Measurements from ENCODE around the gene MDH1.
"Not testable (repeated sequence)": the region's sequence is repeated elsewhere in the genome, so short reads cannot be mapped to it uniquely, and the experiment has no call there.

MDH1 gene

DNA sequence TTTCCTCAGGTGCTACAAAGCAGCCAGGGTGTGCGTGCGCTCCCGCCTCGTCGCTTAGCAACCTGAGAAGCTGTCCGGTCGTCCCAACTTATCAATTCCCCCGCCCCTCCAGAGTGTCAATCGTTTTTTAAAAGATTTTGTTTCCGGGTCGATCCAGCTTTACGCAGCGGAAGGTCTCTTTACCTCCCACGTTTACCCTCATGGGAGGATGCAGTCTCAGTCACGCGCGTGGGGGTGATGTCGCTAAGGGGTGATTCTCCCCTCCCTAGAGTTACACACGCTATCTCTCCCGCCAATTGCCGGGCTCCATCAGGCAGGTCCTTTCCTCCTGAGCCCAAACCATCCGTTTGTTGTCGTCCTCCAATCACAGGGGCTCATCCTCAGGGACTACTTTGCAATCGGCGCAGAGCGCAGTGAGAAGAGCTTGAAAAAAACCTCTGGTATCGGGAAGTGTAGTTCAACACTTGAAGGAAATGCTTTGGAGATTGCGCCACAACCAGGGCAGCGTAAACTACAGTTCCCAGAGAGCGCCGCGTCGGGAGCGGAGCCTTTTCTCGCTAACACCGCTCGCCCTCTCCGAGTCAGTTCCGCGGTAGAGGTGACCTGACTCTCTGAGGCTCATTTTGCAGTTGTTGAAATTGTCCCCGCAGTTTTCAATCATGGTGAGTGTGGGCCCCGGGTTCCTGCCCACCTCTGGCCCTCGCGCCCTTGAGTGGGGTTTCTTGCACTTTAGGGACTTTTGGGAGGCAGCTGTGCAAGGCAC lies at the start of gene MDH1, which contains the start of gene WDPCP:
MDH1 (plus strand) TSS at position 579 of the 763 bp plus-strand sequence; CDS start at position 660, 81 bp downstream.
WDPCP (minus strand) TSS at position 93 of the 763 bp plus-strand sequence. CDS start 206 bp downstream, outside the sequence.
- peak; percentile 87 to 88 for DNase-seq (ENCODE audit: low read depth in 2 of 2, low spot score in 1 of 2)

DNA sequence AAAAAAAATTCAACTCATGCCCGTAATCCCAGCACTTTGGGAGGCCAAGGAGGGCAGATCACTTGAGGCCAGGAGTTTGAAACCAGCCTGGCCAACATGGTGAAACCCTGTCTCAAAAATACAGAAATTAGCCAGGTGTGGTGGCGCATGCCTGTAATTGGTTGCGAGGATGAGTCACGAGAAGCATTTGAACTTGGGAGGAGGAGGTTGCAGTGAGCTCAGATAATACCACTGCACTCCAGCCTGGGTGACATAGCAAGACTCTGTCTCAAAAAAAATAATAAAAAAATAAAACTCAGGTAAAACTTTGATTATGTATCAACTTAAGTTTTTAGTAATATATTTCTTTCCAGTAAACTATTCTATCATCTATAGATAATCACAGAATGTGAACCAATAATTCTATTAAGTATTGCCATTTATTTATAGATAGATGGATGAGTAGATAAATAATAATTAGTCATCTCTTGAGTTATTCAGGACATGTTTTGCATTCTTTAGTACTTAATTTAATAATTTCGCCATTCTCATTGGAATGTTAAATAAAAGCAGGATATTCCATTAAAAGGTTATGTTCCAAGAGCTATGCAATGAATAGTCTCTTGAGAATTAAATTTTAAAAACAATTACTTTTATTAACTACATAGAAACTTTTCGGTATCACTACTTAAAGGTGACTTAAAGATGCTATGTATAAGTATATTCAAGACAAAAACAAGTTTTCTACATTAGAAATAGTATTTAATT lies 49.2 kb upstream of the MDH1 start:
- DNase-seq (ENCODE audit: low read depth in 2 of 2, low spot score in 1 of 2): no peak

DNA sequence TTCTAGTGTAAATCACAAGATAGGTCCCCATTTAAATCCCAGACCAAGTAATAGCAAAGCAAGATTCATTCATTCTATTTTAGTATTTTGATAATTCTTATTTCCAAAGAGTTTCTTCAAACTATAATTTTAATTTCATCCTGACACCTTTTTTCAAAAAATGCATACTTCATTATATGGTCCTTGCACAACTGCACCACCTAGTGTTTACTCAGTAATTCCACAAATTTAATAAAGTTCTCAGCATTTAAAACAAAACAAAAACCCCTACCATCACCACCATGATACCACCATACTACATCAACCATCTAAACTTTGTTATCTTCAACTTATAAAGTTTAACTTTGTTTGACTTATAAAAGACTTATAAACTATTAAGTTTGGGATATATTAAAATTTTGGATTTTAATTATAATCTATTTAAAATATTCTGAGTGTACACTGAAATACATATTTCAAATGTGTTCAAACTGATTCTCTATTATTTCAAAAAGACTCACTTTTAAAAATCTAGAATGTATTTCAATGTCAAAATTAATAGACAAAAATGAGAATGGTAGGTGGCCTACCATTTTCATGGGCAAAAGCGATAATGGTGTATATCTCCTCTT lies 44.6 kb upstream of the MDH1 start:
- no peak for DNase-seq (ENCODE audit: low read depth in 2 of 2, low spot score in 1 of 2)

DNA sequence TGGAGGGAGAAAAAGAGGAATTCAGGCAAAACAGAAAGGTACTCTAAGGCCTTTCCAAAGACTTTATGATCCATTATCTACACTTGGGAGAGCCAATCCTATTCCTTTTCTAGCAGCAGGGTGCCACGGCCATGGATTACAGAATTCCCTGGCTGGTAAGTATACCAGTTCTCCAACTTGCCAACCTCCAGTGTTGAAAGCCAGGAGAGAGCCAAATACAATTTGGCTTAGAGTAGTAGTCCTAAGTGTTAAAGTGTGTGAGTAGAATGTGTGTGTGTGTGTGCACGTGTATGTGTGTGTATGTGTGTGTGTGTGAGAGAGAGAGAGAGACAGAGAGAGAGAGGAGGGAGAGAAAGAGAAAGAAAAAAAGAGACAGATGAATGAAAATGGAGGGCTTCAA lies 43.7 kb upstream of the MDH1 start:
- no peak for DNase-seq (ENCODE audit: low read depth in 2 of 2, low spot score in 1 of 2)

DNA sequence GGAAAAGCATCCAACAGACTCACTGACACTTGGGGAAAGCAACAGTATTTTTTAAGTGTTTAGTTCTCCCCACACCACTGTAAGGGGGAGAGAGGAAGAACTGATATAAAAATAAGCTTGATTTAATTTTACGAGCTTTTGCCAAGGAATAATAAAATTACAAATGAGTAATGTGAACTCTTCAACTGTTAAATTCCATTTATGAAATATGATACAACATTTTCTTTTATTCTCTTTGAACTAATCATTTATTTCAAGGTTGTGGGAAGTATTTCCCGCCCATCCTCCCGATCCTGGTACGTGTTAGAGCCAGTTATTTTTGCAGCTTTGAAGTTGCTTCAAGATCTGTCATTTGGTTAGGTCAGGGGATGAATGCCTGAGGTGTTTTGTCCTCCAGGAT lies 35.7 kb upstream of the MDH1 start:
- DNase-seq (ENCODE audit: low read depth in 2 of 2, low spot score in 1 of 2): no peak

DNA sequence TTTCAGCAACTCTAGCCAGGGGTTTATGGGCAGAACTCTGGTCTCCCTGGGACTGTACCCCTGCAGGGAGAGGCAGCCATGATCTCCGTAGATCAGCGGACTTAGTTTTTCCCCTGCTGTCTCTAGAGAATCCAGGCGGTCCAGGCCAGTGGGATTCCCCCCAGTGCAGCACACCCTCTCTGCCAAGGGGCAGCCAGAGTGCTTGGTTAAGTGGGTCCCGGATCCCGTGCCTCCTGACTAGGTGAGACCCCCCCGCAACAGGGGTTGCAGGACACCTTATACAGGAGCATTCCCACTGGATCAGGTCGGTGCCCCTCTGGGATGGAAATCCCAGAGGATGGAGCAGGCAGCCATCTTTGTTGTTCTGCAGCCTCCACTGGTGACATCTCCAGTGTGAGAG lies 33.5 kb upstream of the MDH1 start:
- DNase-seq (ENCODE audit: low read depth in 2 of 2, low spot score in 1 of 2): no peak

DNA sequence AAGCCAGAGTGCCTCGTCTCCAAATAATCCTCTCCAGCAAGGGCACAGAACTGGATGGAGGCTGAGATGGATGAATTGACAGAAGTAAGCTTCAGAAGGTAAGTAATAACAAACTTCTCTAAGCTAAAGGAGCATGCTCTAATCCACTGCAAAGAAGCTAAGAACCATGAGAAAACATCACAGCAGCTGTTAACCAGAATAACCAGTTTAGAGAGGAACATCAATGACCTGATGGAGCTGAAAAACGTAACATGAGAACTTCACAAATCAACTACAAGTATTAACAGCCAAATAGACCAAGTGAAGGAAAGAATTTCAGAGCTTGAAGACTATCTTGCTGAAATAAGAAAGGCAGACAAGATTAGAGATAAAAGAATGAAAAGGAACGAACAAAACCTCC lies 32.8 kb upstream of the MDH1 start:
- no peak for DNase-seq (ENCODE audit: low read depth in 2 of 2, low spot score in 1 of 2)

DNA sequence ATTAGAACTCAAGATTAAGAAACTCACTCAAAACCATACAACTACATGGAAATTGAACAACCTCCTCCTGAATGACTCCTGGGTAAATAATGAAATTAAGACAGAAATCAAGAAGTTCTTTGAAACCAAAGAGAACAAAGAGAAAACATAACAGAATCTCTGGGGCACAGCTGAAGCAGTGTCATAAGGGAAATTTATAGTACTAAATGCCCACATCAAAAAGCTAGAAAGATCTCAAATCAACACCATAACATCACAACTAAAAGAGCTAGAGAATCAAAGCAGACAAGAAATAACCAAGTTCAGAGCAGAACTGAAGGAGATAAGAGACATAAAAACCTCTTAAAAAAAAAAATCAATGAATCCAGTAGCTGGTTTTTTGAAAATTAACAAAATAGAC lies 30.9 kb upstream of the MDH1 start:
- DNase-seq (ENCODE audit: low read depth in 2 of 2, low spot score in 1 of 2): not testable (repeated sequence)

DNA sequence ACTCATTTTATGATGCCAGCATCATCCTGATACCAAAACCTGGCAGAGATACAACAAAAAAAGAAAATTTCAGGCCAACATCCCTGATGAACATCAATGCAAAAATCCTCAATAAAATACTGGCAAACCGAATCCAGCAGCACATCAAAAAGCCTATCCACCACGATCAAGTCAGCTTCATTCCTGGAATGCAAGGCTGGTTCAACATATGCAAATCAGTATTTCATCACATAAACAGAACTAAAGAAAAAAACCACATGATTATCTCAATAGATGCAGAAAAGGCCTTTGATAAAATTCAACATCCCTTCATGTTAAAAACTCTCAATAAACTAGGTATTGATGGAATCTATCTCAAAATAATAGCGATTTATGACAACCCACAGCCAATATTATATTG lies 29.8 kb upstream of the MDH1 start:
- not testable (repeated sequence) for DNase-seq (ENCODE audit: low read depth in 2 of 2, low spot score in 1 of 2)

DNA sequence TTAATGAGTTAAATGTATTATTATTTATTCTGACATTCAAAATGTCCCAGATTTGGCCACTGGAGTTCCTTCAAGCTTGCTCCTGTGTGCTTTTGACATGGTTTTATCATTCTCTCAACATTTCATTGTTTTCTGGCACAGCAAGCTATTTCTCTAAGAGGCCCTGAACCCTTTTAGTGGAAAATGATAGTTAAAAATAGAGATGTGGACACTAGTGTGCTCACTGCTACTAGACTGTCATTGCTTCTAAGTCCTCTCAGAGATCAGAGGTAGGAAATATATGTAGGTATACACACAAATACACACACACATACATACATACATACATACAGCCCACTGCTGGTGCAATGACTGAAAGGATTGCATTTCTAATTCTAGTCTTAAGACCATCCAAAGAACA lies 26.0 kb upstream of the MDH1 start:
- no peak for DNase-seq (ENCODE audit: low read depth in 2 of 2, low spot score in 1 of 2)

DNA sequence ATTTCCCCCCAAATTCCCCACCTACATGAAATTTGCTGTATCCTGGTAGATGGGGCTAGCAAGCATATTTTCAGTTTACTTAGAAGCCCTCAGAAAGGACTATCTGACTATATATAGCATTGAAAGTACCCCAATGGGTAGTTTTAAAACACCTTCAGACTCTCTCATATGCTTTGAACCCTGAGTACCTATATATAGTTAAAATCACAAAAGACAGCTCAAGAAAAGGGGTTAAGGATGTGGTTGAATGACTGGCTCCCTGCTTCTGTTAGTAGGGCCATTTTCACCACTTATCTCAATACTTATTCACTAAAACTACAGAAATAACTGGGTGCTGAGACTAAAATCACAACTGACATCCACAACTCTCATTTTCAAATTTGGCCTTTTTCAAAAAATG lies 19.0 kb upstream of the MDH1 start:
- no peak for DNase-seq (ENCODE audit: low read depth in 2 of 2, low spot score in 1 of 2)

DNA sequence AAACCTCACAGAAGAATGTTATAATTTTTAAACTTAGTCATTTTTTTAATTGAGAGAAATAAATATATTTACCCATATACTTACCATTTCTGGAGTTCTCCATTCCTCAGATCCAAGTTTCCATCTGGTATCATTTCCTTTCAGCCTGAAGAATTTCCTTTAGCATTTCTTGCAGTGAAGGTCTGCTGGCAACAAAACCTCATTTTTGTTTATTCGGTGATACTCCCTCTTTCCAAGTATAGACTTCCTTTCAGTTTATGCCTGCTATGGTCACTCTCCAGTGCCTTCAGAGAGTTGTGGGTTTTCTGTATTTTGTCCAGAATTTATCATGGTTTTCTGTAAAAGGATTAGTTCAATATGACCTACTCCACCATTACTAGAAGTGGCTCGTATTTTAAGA lies 17.5 kb upstream of the MDH1 start:
- DNase-seq (ENCODE audit: low read depth in 2 of 2, low spot score in 1 of 2): no peak

DNA sequence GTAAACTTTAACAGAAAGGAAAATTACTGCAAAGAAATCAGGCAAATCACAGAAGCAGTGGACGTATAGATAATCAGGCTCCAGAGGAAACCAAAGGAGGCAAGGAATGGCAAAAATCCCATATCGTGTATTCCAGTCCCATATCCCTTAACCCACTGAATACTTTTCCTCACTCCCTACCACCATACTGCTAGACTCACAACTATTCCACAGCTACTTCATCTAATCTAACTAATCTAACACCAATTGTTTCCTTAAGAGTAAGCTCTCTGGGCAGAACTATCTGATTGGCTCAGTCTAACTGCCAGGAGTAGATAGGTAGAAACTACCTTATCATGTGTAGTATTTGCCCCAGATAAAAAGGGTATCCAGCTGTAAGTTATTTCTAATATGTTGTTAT lies 16.8 kb upstream of the MDH1 start:
- DNase-seq (ENCODE audit: low read depth in 2 of 2, low spot score in 1 of 2): no peak

DNA sequence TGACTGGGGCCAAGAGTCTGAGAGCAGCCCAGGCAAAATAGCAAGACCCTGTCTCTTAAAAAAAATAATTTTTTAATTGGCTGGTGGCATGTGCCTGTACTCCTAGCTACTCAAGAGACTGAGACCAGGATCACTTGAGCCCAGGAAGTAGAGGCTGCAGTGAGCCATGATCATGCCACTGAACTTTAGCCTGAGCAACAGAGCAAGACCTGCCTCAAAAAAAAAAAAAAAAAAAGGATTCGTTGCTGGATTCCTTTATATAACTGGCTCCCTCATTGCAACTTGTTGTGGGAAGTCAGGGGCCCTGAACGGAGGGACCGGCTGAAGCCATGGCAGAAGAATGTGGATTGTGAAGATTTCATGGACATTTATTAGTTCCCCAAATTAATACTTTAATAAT lies 15.7 kb upstream of the MDH1 start:
- not testable (repeated sequence) for DNase-seq (ENCODE audit: low read depth in 2 of 2, low spot score in 1 of 2)

DNA sequence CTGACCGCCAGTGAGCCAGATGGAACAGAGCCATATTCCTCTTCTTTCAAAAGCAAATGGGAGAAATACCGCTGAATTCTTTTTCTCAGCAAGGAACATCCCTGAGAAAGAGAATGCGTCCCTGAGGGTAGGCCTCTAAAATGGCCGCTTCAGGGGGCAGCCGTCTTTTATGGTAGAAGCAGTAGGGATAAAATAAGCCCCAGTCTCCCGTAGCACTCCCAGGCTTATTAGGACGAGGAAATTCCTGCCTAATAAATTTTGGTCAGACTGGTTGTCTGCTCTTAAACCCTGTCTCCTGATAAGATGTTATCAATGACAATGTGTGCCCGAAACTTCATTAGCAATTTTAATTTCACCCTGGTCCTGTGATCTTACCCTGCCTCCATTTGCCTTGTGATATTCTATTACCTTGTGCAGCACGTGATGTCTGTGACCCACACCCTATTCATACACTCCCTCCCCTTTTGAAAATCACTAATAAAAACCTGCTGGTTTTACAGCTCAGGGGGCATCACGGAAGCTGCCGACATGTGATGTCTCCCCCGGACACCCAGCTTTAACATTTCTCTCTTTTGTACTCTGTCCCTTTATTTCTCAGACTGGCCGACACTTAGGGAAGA lies 14.9 kb upstream of the MDH1 start:
- DNase-seq (ENCODE audit: low read depth in 2 of 2, low spot score in 1 of 2): not testable (repeated sequence)

DNA sequence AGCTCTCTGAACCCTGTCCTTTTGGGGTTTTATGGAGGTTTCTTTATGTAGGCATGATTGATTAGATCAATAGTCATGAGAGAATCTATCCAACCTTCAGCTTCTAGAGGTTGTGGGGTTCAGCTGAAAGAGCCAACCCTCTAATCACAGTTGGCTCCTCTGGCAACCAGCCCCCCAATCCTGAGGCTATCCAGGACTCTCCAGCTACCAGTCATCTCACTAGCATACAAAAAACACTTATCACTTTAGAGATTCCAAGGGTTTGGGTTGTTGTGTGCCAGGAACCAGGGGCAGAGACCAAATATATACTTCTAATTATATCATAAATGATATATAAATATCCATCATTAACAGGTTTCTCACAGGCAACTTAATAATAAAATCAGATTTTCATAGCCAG lies 12.2 kb upstream of the MDH1 start:
- DNase-seq (ENCODE audit: low read depth in 2 of 2, low spot score in 1 of 2): no peak

DNA sequence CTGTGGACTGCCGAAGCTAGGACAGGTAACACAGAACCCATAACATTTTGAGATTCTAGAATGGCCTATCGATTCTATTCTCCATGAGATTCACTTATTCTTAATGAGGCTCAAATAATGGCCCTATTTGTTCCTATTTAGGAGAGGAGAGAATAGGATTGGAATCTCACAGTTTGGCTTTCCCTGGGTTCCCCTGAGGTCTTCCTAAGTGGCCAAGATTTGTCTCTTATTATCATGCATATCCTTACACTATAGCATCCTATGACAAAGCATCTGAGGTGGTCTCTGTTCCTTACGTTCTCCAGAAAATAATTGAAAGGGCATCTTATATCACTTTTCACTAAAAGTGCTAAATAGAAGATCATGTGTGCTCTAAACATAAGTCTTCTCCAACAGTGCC lies 10.0 kb upstream of the MDH1 start:
- no peak for DNase-seq (ENCODE audit: low read depth in 2 of 2, low spot score in 1 of 2)

DNA sequence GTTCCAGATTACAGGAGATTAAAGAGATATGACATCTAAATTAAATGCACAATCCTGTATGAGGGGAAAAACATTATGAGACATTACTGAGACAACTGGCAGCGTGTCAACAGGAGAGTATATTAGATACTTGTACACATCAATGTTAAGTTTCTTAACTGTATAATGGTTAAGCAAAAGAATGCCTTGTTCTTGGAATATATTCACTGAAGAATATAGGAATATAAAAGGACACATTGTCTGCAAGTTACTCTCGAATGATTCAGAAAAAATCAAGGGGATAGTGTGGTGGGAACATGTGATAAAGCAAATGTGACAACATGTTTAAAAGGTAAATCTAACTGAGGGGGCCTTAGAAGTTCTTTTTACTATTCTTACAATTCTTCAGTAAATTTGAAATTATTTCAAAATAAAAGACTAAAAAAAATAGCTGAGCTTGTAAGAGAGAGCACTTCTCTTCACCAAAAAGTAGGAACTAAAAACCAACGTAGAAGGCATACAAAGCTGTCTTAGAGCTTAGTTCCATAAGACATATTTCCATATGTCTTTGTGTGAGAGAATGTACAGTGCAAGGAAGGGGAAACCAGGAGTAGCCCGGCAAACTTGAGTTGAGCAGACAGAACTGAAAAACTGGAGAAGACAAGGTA lies 8.0 kb upstream of the MDH1 start:
- DNase-seq (ENCODE audit: low read depth in 2 of 2, low spot score in 1 of 2): no peak

DNA sequence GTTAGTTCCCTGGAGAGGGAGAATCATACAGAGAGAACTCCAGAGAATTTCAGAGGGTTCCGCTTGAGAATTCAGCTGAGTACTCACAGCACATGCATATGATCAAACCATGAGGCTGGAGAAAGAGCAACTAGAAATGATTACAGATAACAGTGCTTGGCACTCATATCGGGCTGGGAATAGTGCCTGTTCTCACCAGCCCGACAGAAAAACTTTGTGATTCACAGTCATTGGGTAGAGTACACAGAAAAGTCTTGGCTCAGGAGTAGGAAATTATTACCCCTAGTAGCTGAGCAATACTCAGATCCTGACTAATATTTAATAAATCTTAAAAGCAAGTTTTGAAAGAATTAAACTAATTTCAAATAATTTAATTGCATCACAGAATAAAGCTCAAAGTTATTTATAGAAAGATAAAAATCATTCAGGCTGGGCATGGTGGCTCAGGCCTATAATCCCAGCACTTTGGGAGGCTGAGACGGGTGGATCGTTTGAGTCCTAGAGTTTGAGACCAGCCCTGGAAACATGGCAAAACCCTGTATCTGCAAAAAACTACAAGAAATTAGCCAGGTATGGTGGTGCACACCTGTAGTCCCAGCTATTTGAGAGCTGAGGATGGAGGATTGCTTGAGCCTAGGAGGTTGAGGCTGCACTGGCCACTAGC lies 7.3 kb upstream of the MDH1 start:
- DNase-seq (ENCODE audit: low read depth in 2 of 2, low spot score in 1 of 2): no peak

DNA sequence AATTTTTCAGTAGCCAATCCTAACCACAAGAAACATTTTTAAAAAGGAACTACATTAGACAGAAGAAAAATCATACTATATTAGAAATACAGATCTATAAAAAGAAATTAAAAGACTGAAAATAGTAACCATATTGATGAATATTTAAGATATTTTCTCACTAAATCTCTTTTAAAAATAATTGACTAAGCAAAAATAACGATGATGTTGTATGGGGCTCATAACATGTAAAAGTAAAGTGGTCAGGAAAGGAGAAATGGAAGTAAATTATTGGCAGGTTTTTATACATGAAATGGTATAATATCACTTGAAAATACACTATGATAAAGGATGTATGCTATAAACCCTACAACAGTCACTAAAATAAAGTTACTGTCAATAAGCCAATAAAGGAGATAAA lies 5.9 kb upstream of the MDH1 start:
- no peak for DNase-seq (ENCODE audit: low read depth in 2 of 2, low spot score in 1 of 2)
